ENCODE data around the gene TTC17.

- TF ChIP-seq EZH2 (IDR thresholded peaks at IDR 0.05; ENCODE audit: borderline replicate concordance, low read depth, low read length), result no peak
- no peak for TF ChIP-seq MLX (CRISPR knock-in tag; conservative IDR thresholded peaks at IDR 0.05)
- no peak for TF ChIP-seq REST (IDR thresholded peaks at IDR 0.05; ENCODE audit: borderline replicate concordance)
- no peak for TF ChIP-seq REST (CRISPR knock-in tag; IDR thresholded peaks at IDR 0.05; ENCODE audit: low read depth)
- TF ChIP-seq FOS (IDR thresholded peaks at IDR 0.05; ENCODE audit: extremely low read depth, insufficient read length), result no peak
- no peak for TF ChIP-seq ZNF253 (CRISPR knock-in tag; conservative IDR thresholded peaks at IDR 0.05)
- no peak for TF ChIP-seq KDM1A (IDR thresholded peaks at IDR 0.05)
- TF ChIP-seq ZNF395 (CRISPR knock-in tag; IDR thresholded peaks at IDR 0.05), result no peak
- no peak for TF ChIP-seq ZNF347 (CRISPR knock-in tag; IDR thresholded peaks at IDR 0.05; ENCODE audit: low read depth)
- no peak for TF ChIP-seq BDP1 (IDR thresholded peaks at IDR 0.05; ENCODE audit: insufficient read depth, insufficient read length)
- no peak for TF ChIP-seq GABPA (tag; conservative IDR thresholded peaks at IDR 0.05; ENCODE audit: low read depth)
- no peak for TF ChIP-seq NFXL1 (CRISPR knock-in tag; IDR thresholded peaks at IDR 0.05)
These were observed 700 bp downstream of the TTC17 start for GRCh38 chr11:43359422-43359818.

Data from K562 (cell line).